GM20000 (cell line): ENCODE data around the gene NOD1.
"Not testable (repeated sequence)": the region's sequence is repeated elsewhere in the genome, so short reads cannot be mapped to it uniquely, and the experiment has no call there.

Source experiments
- DNase-seq: peaks from one replicate; pipeline ENCODE4 v3.0.0; 2012; ENCODE audit warnings: low spot score
- CTCF ChIP-seq: IDR thresholded peaks from 2 replicates; pipeline ENCODE4 v1.5.1; 2012; ENCODE audit warnings: mild to moderate bottlenecking, control low read depth; ENCODE audit errors: extremely low read depth, missing control alignments

The NOD1 gene

GRCh38 chr7:30478349-30479201 lies at the start of gene NOD1:
NOD1 (minus strand) TSS chr7:30478784; CDS start chr7:30456921, 21,863 bp downstream.
- DNase-seq = peak; percentile 89
- no peak for TF ChIP-seq CTCF

GRCh38 chr7:30527297-30527696 lies 48.7 kb upstream of the NOD1 start:
- not testable (repeated sequence) for DNase-seq

GRCh38 chr7:30526163-30526562 lies 47.6 kb upstream of the NOD1 start:
- no peak for TF ChIP-seq CTCF
- no peak for DNase-seq

- no peak for TF ChIP-seq CTCF
- no peak for DNase-seq
Observed at GRCh38 chr7:30525429-30525828, 46.8 kb upstream of the NOD1 start.

- no peak for TF ChIP-seq CTCF
- no peak for DNase-seq
Observed at GRCh38 chr7:30524545-30524944, 46.0 kb upstream of the NOD1 start.

- TF ChIP-seq CTCF = no peak
- no peak for DNase-seq
Observed at GRCh38 chr7:30523466-30523865, 44.9 kb upstream of the NOD1 start.

GRCh38 chr7:30522159-30522558 lies 43.6 kb upstream of the NOD1 start:
- no peak for DNase-seq
- TF ChIP-seq CTCF = no peak

GRCh38 chr7:30521532-30521931 lies 42.9 kb upstream of the NOD1 start:
- TF ChIP-seq CTCF = no peak
- DNase-seq = no peak
